HCT116 (cell line): ENCODE results near the gene MYBPH. TPM values are rescaled to one million over a fixed set of nuclear protein-coding genes. Genes with fewer than 3 reads are reported as not detected.

Experiments
- ATAC-seq: fragments of 200-7000 bp; cut with Tn5 transposase; 2 replicates; pipeline ENCODE4 v1.9.1; 2020; ENCODE audit warnings: mild to moderate bottlenecking, moderate library complexity
- BruUV-seq: library from RNA; stranded (reverse); fragments of 400-500 nt; replicated peaks from 2 replicates; lab custom pipeline; 2021; lab: Mats Ljungman, UMichigan
- CTCF ChIA-PET: fragments of 300-600 bp; sonication (Branson Sonifier 250); formaldehyde crosslinking; loops from one replicate; lab custom pipeline; 2021; ENCODE audit warnings: antibody characterized with exemption; lab: Charles Lee
- POLR2A ChIA-PET: fragments of 300-600, 350-600 bp; sonication (Branson Sonifier 250); formaldehyde crosslinking; loops from one replicate; lab custom pipeline; 2021; ENCODE audit warnings: antibody characterized with exemption; lab: Charles Lee
- RAD21 ChIA-PET, 2 experiments: fragments of 300-600 bp; sonication (Branson Sonifier 250); formaldehyde crosslinking; loops; one replicate each; lab custom pipeline; 2023; ENCODE audit warnings: low total read pairs in 2 of 2; ENCODE audit not compliant: uncharacterized antibody in 2 of 2, unreplicated experiment in 2 of 2, low non-redundant PET in 1 of 2; lab: Charles Lee
- DNase-seq: peaks from one replicate; pipeline ENCODE4 v3.0.0-alpha.2; 2010; ENCODE audit warnings: low read depth, low spot score
- H2AFZ ChIP-seq: fragments of 200-600 bp; shearing (Covaris generic), sonication (generic); 2 replicates; pipeline ENCODE4 v1.6.1; 2017; ENCODE audit warnings: low read depth, mixed run types, mixed read lengths, antibody characterized with exemption, low read length; ENCODE audit not compliant: poor library complexity, severe bottlenecking
- H3K27ac ChIP-seq: 2 replicates; pipeline ENCODE4 v1.5.1; 2012; ENCODE audit warnings: low read depth, low read length
- H3K27me3 ChIP-seq: fragments of 200-600 bp; sonication (generic); 2 replicates; pipeline ENCODE4 v1.6.1; 2016; ENCODE audit warnings: mixed run types, low read length, mixed read lengths; ENCODE audit not compliant: insufficient read depth
- H3K36me3 ChIP-seq, 2 experiments: fragments of 200-500 bp in 1 of 2; fragments of 200-600 bp in 1 of 2; sonication (Bioruptor generic) in 1 of 2; sonication (generic) in 1 of 2; 2 replicates each; pipeline versions ENCODE4 v1.5.1 to v1.6.1; 2014 to 2016; ENCODE audit warnings: low read length in 2 of 2, inconsistent platforms in 1 of 2, mixed read lengths in 1 of 2, mixed run types in 1 of 2; ENCODE audit not compliant: insufficient read depth in 2 of 2, control insufficient read depth in 1 of 2
- H3K4me1 ChIP-seq, 2 experiments: fragments of 200-600 bp in 1 of 2; sonication (generic) in 1 of 2; 2 replicates each; pipeline versions ENCODE4 v1.5.1 to v1.6.1; 2012 to 2017; ENCODE audit warnings: low read length in 2 of 2, inconsistent platforms in 1 of 2, mild to moderate bottlenecking in 1 of 2, mixed read lengths in 1 of 2, mixed run types in 1 of 2, moderate library complexity in 1 of 2; ENCODE audit not compliant: insufficient read depth in 2 of 2, control insufficient read depth in 1 of 2
- H3K4me2 ChIP-seq: fragments of 200-600 bp; sonication (generic); 2 replicates; pipeline ENCODE4 v1.6.1; 2017; ENCODE audit warnings: mixed run types, low read length, mixed read lengths
- H3K4me3 ChIP-seq, 2 experiments: fragments of 200-600 bp in 1 of 2; sonication (generic) in 1 of 2; replicated peaks in 1 of 2; 2 replicates each; pipeline ENCODE4 v1.5.1; 2011 to 2016; ENCODE audit warnings: low read length in 2 of 2, control low read depth in 1 of 2, low read depth in 1 of 2, mild to moderate bottlenecking in 1 of 2, mixed read lengths in 1 of 2, mixed run types in 1 of 2
- H3K79me2 ChIP-seq: fragments of 200-600 bp; sonication (generic); 2 replicates; pipeline ENCODE4 v1.6.1; 2017; ENCODE audit warnings: mild to moderate bottlenecking, mixed run types, low read length, moderate library complexity, mixed read lengths; ENCODE audit not compliant: insufficient read depth
- H3K9ac ChIP-seq: fragments of 200-600 bp; sonication (generic); 2 replicates; pipeline ENCODE4 v1.6.1; 2016; ENCODE audit warnings: low read length, mixed read lengths
- H3K9me2 ChIP-seq: fragments of 200-600 bp; sonication (generic), shearing (Covaris generic); 2 replicates; pipeline ENCODE4 v1.6.1; 2017; ENCODE audit warnings: mixed run types, mild to moderate bottlenecking, moderate library complexity; ENCODE audit not compliant: insufficient read depth
- H3K9me3 ChIP-seq, 2 experiments: fragments of 200-500 bp in 1 of 2; fragments of 200-600 bp in 1 of 2; sonication (Bioruptor generic) in 1 of 2; sonication (generic) in 1 of 2; 2 replicates each; pipeline ENCODE4 v1.6.1; 2014 to 2017; ENCODE audit warnings: low read length in 2 of 2, mixed read lengths in 2 of 2, inconsistent platforms in 1 of 2, low read depth in 1 of 2, mild to moderate bottlenecking in 1 of 2, mixed run types in 1 of 2, moderate library complexity in 1 of 2; ENCODE audit not compliant: control insufficient read depth in 1 of 2, insufficient read depth in 1 of 2
- H4K20me1 ChIP-seq: fragments of 200-600 bp; sonication (generic), shearing (Covaris generic); 2 replicates; pipeline ENCODE4 v1.6.1; 2017; ENCODE audit warnings: mixed run types, mild to moderate bottlenecking, moderate library complexity; ENCODE audit not compliant: insufficient read depth
- CEBPB ChIP-seq: IDR thresholded peaks from 2 replicates; pipeline ENCODE4 v1.6.1; 2012; ENCODE audit warnings: low read depth
- ELF1 ChIP-seq: IDR thresholded peaks from 2 replicates; pipeline ENCODE4 v1.6.1; 2012; ENCODE audit warnings: low read depth, borderline replicate concordance
- EZH2 ChIP-seq: fragments of 200-600 bp; sonication (generic); IDR thresholded peaks from 2 replicates; pipeline ENCODE4 v1.6.1; 2017; ENCODE audit warnings: antibody characterized with exemption, mixed run types
- EZH2phosphoT487 ChIP-seq: fragments of 200-600 bp; IDR thresholded peaks from 2 replicates; pipeline ENCODE4 v1.6.1; 2018; ENCODE audit warnings: antibody characterized with exemption, borderline replicate concordance
- FOSL1 ChIP-seq: IDR thresholded peaks from 2 replicates; pipeline ENCODE4 v1.6.1; 2012; ENCODE audit warnings: low read depth
- JUND ChIP-seq: IDR thresholded peaks from 2 replicates; pipeline ENCODE4 v1.6.1; 2012
- POLR2A ChIP-seq: IDR thresholded peaks from 2 replicates; pipeline ENCODE4 v1.7.0; 2011; ENCODE audit warnings: borderline replicate concordance; ENCODE audit not compliant: insufficient read depth, insufficient read length; ENCODE audit errors: extremely low read depth
- POLR2AphosphoS5 ChIP-seq: IDR thresholded peaks from 2 replicates; pipeline ENCODE4 v1.6.1; 2011; ENCODE audit warnings: mild to moderate bottlenecking, low read depth, low read length, moderate library complexity
- SRF ChIP-seq: IDR thresholded peaks from 2 replicates; pipeline ENCODE4 v1.6.1; 2012; ENCODE audit warnings: low read depth
- TCF7L2 ChIP-seq: IDR thresholded peaks from 2 replicates; pipeline ENCODE4 v1.7.0; 2011; ENCODE audit warnings: borderline replicate concordance, inconsistent platforms; ENCODE audit not compliant: insufficient read depth, insufficient read length; ENCODE audit errors: extremely low read depth
- intact Hi-C: fragments of 100-400 bp; cut with micrococcal nuclease; formaldehyde crosslinking; loops from 2 replicates; pipeline ENCODE4 v1.10.0; 2022
- total RNA-seq: library from RNA; stranded (reverse); gene quantifications from one replicate; pipeline ENCODE4 v1.2.1, GENCODE V29; 2021; ENCODE audit not compliant: unreplicated experiment
- TF ChIP-seq, protein P1 (sequence below), 3 experiments: fragments of 200-600 bp in 1 of 3; sonication (generic) in 1 of 3; IDR thresholded peaks in 2 of 3; conservative IDR thresholded peaks in 1 of 3; 2 replicates each; pipeline ENCODE4 v1.5.1; 2012 to 2017; ENCODE audit warnings: low read depth in 2 of 3, low read length in 2 of 3, antibody characterized with exemption in 1 of 3, borderline replicate concordance in 1 of 3, control low read depth in 1 of 3, mild to moderate bottlenecking in 1 of 3, mixed read lengths in 1 of 3, mixed run types in 1 of 3, moderate library complexity in 1 of 3; ENCODE audit not compliant: insufficient read depth in 1 of 3
- TF ChIP-seq, protein P2 (sequence below): IDR thresholded peaks from 2 replicates; pipeline ENCODE4 v1.6.1; 2012
- TF ChIP-seq, protein P3 (sequence below): IDR thresholded peaks from 2 replicates; pipeline ENCODE4 v1.6.1; 2012
- TF ChIP-seq, protein P4 (sequence below): IDR thresholded peaks from 2 replicates; pipeline ENCODE4 v1.6.1; 2011; ENCODE audit warnings: mild to moderate bottlenecking, low read length, moderate library complexity; ENCODE audit not compliant: insufficient replicate concordance; ENCODE audit errors: extremely low read depth

The MYBPH gene
- total RNA-seq, 1 experiment from 2014 or later, result 0.22 TPM

DNA sequence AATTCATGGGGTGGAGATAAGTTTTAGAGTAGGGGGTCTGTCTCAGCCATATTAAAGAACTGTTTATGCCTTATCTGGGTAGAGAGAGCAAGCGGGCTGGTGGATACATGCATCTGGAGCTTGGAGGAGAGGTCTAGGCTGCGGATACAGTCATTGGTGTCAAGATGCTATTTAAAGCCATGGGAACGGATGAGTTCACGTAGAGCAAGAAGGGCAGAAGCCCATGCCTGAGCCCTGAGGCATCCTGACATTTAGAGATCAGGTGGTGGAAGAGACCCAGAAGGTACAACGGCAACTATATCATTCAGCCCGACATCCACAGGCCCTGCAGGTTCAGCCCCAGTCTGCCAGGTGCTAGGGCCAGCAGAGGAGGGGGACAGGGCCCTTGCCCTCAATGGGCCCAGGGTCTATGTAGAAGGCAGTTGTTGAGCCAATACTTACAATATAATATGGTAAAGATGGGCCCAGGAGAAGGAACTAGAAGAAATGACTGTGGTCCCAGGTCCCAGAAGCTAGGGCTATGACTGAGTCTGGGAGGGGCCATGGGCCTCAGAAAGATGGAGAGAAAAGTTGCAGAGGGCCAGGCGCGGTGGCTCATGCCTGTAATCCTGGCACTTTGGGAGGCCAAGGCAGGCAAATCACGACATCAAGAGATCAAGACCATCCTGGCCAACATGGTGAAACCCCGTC lies 26.0 kb upstream of the MYBPH start:
- ChIA-PET CTCF (no interaction called here), POLR2A (interaction anchor here (0.6 kb wide), 1 partner anchor 15 kb away, joined by 3 read pairs; no protein-coding TSS in a partner anchor), RAD21 (no interaction called here)
- peaks cover 0 to 10% of the 10 kb centered on the region in 2 experiments; a peak in 2 of 4 replicates for H3K4me1 ChIP-seq
- no peak overlapping the region for H3K9ac ChIP-seq
- H3K79me2 ChIP-seq, result no peaks in the 10 kb centered on the region
- no peak overlapping the region for H3K27ac ChIP-seq
- no peak for DNase-seq
- H3K9me2 ChIP-seq, result no peaks in the 10 kb centered on the region
- ATAC-seq, result no peak
- H3K27me3 ChIP-seq, result no peaks in the 10 kb centered on the region
- H3K4me3 ChIP-seq, result no peak overlapping the region
- no peaks in the 10 kb centered on the region for H3K36me3 ChIP-seq
- H3K4me2 ChIP-seq, result no peak overlapping the region
- H4K20me1 ChIP-seq, result no peaks in the 10 kb centered on the region
- H2AFZ ChIP-seq, result no peak overlapping the region
- BruUV-seq, result no TSS peak
- intact Hi-C loops, result no loop called here
- TF ChIP-seq, protein P1, sequence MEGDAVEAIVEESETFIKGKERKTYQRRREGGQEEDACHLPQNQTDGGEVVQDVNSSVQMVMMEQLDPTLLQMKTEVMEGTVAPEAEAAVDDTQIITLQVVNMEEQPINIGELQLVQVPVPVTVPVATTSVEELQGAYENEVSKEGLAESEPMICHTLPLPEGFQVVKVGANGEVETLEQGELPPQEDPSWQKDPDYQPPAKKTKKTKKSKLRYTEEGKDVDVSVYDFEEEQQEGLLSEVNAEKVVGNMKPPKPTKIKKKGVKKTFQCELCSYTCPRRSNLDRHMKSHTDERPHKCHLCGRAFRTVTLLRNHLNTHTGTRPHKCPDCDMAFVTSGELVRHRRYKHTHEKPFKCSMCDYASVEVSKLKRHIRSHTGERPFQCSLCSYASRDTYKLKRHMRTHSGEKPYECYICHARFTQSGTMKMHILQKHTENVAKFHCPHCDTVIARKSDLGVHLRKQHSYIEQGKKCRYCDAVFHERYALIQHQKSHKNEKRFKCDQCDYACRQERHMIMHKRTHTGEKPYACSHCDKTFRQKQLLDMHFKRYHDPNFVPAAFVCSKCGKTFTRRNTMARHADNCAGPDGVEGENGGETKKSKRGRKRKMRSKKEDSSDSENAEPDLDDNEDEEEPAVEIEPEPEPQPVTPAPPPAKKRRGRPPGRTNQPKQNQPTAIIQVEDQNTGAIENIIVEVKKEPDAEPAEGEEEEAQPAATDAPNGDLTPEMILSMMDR (IDR thresholded peaks at IDR 0.05 in 2 of 3, conservative IDR thresholded peaks at IDR 0.05 in 1 of 3; ENCODE audit: borderline replicate concordance in 1 of 3, insufficient read depth in 1 of 3, low read depth in 2 of 3, low read length in 2 of 3), result no peak
- TF ChIP-seq, protein P2, sequence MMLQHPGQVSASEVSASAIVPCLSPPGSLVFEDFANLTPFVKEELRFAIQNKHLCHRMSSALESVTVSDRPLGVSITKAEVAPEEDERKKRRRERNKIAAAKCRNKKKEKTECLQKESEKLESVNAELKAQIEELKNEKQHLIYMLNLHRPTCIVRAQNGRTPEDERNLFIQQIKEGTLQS, result no peak
- TF ChIP-seq CEBPB (no peak), SRF (no peak), EZH2 (no peak), ELF1 (no peak), POLR2A (no peak), FOSL1 (no peak), TCF7L2 (no peak), EZH2phosphoT487 (no peak), JUND (no peak), POLR2AphosphoS5 (no peak)
- TF ChIP-seq, protein P3, sequence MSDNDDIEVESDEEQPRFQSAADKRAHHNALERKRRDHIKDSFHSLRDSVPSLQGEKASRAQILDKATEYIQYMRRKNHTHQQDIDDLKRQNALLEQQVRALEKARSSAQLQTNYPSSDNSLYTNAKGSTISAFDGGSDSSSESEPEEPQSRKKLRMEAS, result no peak
- TF ChIP-seq, protein P4, sequence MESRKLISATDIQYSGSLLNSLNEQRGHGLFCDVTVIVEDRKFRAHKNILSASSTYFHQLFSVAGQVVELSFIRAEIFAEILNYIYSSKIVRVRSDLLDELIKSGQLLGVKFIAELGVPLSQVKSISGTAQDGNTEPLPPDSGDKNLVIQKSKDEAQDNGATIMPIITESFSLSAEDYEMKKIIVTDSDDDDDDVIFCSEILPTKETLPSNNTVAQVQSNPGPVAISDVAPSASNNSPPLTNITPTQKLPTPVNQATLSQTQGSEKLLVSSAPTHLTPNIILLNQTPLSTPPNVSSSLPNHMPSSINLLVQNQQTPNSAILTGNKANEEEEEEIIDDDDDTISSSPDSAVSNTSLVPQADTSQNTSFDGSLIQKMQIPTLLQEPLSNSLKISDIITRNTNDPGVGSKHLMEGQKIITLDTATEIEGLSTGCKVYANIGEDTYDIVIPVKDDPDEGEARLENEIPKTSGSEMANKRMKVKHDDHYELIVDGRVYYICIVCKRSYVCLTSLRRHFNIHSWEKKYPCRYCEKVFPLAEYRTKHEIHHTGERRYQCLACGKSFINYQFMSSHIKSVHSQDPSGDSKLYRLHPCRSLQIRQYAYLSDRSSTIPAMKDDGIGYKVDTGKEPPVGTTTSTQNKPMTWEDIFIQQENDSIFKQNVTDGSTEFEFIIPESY, result no peak
- no peaks in the 10 kb centered on the region for H3K9me3 ChIP-seq
